ENCODE data around the gene CD86.

CD86 gene

GRCh38 chr3:122011396-122011795 lies 43.8 kb upstream of the CD86 start:
- no peak for TF ChIP-seq GABPA (IDR thresholded peaks at IDR 0.05; ENCODE audit: low read depth)
- no peak for TF ChIP-seq POLR2AphosphoS5 (IDR thresholded peaks at IDR 0.05; ENCODE audit: low read depth)
- no peak for TF ChIP-seq CTCF (IDR thresholded peaks at IDR 0.05; ENCODE audit: insufficient read depth, low read length)
- TF ChIP-seq REST (IDR thresholded peaks at IDR 0.05; ENCODE audit: insufficient replicate concordance, low read depth): no peak
- no peak for TF ChIP-seq SPI1 (IDR thresholded peaks at IDR 0.05; ENCODE audit: borderline replicate concordance, low read depth)
- no peak overlapping the region for H3K27ac ChIP-seq (replicated peaks)
- DNase-seq (ENCODE audit: low read depth in 1 of 2, low spot score in 1 of 2): no peak
- H3K27me3 ChIP-seq (ENCODE audit: insufficient read depth, poor library complexity, severe bottlenecking): no peaks in the 10 kb centered on the region
- H3K4me3 ChIP-seq (replicated peaks; ENCODE audit: insufficient read depth, low read length): no peak overlapping the region

GRCh38 chr3:122012821-122013220 lies 42.3 kb upstream of the CD86 start:
- no peak for DNase-seq (ENCODE audit: low read depth in 1 of 2, low spot score in 1 of 2)
- Histone ChIP-seq H3K27ac (replicated peaks) (no peak overlapping the region), H3K4me3 (replicated peaks; ENCODE audit: insufficient read depth, low read length) (no peak overlapping the region), H3K27me3 (ENCODE audit: insufficient read depth, poor library complexity, severe bottlenecking) (no peaks in the 10 kb centered on the region)
- TF ChIP-seq SPI1 (IDR thresholded peaks at IDR 0.05; ENCODE audit: borderline replicate concordance, low read depth) (no peak), REST (IDR thresholded peaks at IDR 0.05; ENCODE audit: insufficient replicate concordance, low read depth) (no peak), GABPA (IDR thresholded peaks at IDR 0.05; ENCODE audit: low read depth) (no peak), CTCF (IDR thresholded peaks at IDR 0.05; ENCODE audit: insufficient read depth, low read length) (no peak), POLR2AphosphoS5 (IDR thresholded peaks at IDR 0.05; ENCODE audit: low read depth) (no peak)

- H3K27ac ChIP-seq (replicated peaks): no peak overlapping the region
Observed at GRCh38 chr3:122013448-122013925, 41.7 kb upstream of the CD86 start.

More at GRCh38 chr3:122013448-122013925, 41.7 kb upstream of the CD86 start:
- no peak for DNase-seq (ENCODE audit: low read depth in 1 of 2, low spot score in 1 of 2)
- TF ChIP-seq SPI1 (IDR thresholded peaks at IDR 0.05; ENCODE audit: borderline replicate concordance, low read depth): no peak
- no peak for TF ChIP-seq POLR2AphosphoS5 (IDR thresholded peaks at IDR 0.05; ENCODE audit: low read depth)
- no peak for TF ChIP-seq GABPA (IDR thresholded peaks at IDR 0.05; ENCODE audit: low read depth)
- TF ChIP-seq CTCF (IDR thresholded peaks at IDR 0.05; ENCODE audit: insufficient read depth, low read length): no peak
- TF ChIP-seq REST (IDR thresholded peaks at IDR 0.05; ENCODE audit: insufficient replicate concordance, low read depth): no peak
- Histone ChIP-seq H3K27me3 (ENCODE audit: insufficient read depth, poor library complexity, severe bottlenecking) (no peaks in the 10 kb centered on the region), H3K4me3 (replicated peaks; ENCODE audit: insufficient read depth, low read length) (no peak overlapping the region)
